Peyer's patch (tissue), 4 donors: ENCODE data around the gene MAML3.

Experiments used
- POLR2A ChIP-seq, 2 donors: fragments of 450-650 bp; IDR thresholded peaks; one replicate each; pipeline ENCODE4 v1.5.1; 2017; ENCODE audit warnings: antibody characterized with exemption in 2 of 2, mild to moderate bottlenecking in 2 of 2, moderate library complexity in 2 of 2
- TF ChIP-seq, protein P1 (sequence below), 6 experiments: fragments of 450-650 bp in 4 of 6; fragments of 200-600 bp in 2 of 6; sonication (generic) in 1 of 6; IDR thresholded peaks; one replicate each; pipeline ENCODE4 v1.5.1; 2017 to 2019; ENCODE audit warnings: antibody characterized with exemption in 6 of 6, mild to moderate bottlenecking in 3 of 6, moderate library complexity in 1 of 6

- TF ChIP-seq POLR2A (IDR thresholded peaks at IDR 0.05), result no peak
- TF ChIP-seq, protein P1, sequence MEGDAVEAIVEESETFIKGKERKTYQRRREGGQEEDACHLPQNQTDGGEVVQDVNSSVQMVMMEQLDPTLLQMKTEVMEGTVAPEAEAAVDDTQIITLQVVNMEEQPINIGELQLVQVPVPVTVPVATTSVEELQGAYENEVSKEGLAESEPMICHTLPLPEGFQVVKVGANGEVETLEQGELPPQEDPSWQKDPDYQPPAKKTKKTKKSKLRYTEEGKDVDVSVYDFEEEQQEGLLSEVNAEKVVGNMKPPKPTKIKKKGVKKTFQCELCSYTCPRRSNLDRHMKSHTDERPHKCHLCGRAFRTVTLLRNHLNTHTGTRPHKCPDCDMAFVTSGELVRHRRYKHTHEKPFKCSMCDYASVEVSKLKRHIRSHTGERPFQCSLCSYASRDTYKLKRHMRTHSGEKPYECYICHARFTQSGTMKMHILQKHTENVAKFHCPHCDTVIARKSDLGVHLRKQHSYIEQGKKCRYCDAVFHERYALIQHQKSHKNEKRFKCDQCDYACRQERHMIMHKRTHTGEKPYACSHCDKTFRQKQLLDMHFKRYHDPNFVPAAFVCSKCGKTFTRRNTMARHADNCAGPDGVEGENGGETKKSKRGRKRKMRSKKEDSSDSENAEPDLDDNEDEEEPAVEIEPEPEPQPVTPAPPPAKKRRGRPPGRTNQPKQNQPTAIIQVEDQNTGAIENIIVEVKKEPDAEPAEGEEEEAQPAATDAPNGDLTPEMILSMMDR (IDR thresholded peaks at IDR 0.05), result no peak
Measured at GRCh38 chr4:139767168-139767567, 386.8 kb downstream of the MAML3 start.
